ENCODE data around the gene TBL1X.

- TF ChIP-seq CTCF (IDR thresholded peaks at IDR 0.05) (no peak), POLR2AphosphoS5 (IDR thresholded peaks at IDR 0.05) (no peak)
These were observed 259.9 kb downstream of the TBL1X start for GRCh38 chrX:9724711-9725110.

All from breast epithelium (tissue), 3 donors.